SK-N-SH treated with all-trans-retinoic acid at 6 μM for 48 hours (cell line): ENCODE results near the gene CNGB1.

Experiments
- ATAC-seq: fragments of 200-7000 bp; cut with Tn5 transposase; 3 replicates; pipeline ENCODE4 v1.9.1; 2020; ENCODE audit warnings: mild to moderate bottlenecking, moderate library complexity
- ARNTL ChIP-seq: fragments of 450-650 bp; formaldehyde crosslinking; IDR thresholded peaks from 2 replicates; pipeline ENCODE4 v1.5.0; 2020; ENCODE audit warnings: low read depth, mild to moderate bottlenecking, moderate library complexity, borderline replicate concordance
- BACH2 ChIP-seq: fragments of 250-450 bp; sonication (Bioruptor Pico); IDR thresholded peaks from 2 replicates; pipeline ENCODE4 v1.9.0; 2021; ENCODE audit warnings: mild to moderate bottlenecking, borderline replicate concordance
- CSDC2 ChIP-seq: fragments of 250-450 bp; sonication (Bioruptor Pico); IDR thresholded peaks from 2 replicates; pipeline ENCODE4 v1.5.0; 2020; ENCODE audit warnings: mild to moderate bottlenecking, moderate library complexity
- ESRRG ChIP-seq: fragments of 250-450 bp; sonication (Bioruptor Pico); IDR thresholded peaks from 2 replicates; pipeline ENCODE4 v1.6.1; 2021; ENCODE audit warnings: mild to moderate bottlenecking
- GLIS3 ChIP-seq: fragments of 250-450 bp; sonication (Bioruptor Pico); IDR thresholded peaks from 2 replicates; pipeline ENCODE4 v1.5.0; 2020; ENCODE audit warnings: mild to moderate bottlenecking, moderate library complexity
- ISL1 ChIP-seq: fragments of 250-450 bp; sonication (Bioruptor Pico); IDR thresholded peaks from 2 replicates; pipeline ENCODE4 v2.1.2; 2022; ENCODE audit warnings: mild to moderate bottlenecking, moderate library complexity
- OSR1 ChIP-seq: fragments of 250-450 bp; sonication (Bioruptor Pico); IDR thresholded peaks from 2 replicates; pipeline ENCODE4 v1.8.0; 2022; ENCODE audit warnings: moderate library complexity, mild to moderate bottlenecking, inconsistent platforms
- PPARA ChIP-seq: fragments of 250-450 bp; sonication (Bioruptor Pico); IDR thresholded peaks from 2 replicates; pipeline ENCODE4 v1.5.0; 2020; ENCODE audit warnings: mild to moderate bottlenecking, borderline replicate concordance
- RARB ChIP-seq: fragments of 250-450 bp; sonication (Bioruptor Pico); IDR thresholded peaks from 2 replicates; pipeline ENCODE4 v1.8.0; 2021; ENCODE audit warnings: mild to moderate bottlenecking, moderate library complexity
- TCF4 ChIP-seq: fragments of 250-450 bp; sonication (Bioruptor Pico); IDR thresholded peaks from 2 replicates; pipeline ENCODE4 v1.8.0; 2021; ENCODE audit warnings: mild to moderate bottlenecking, moderate library complexity, borderline replicate concordance
- TOX ChIP-seq: fragments of 250-450 bp; sonication (Bioruptor Pico); IDR thresholded peaks from 2 replicates; pipeline ENCODE4 v1.8.0; 2021; ENCODE audit warnings: mild to moderate bottlenecking, moderate library complexity, borderline replicate concordance
- ZC3H10 ChIP-seq: fragments of 250-450 bp; sonication (Bioruptor Pico); IDR thresholded peaks from 2 replicates; pipeline ENCODE4 v1.5.1; 2021; ENCODE audit warnings: mild to moderate bottlenecking, moderate library complexity
- ZFP3 ChIP-seq: fragments of 250-450 bp; sonication (Bioruptor Pico); IDR thresholded peaks from 2 replicates; pipeline ENCODE4 v1.5.0; 2020; ENCODE audit warnings: mild to moderate bottlenecking, moderate library complexity
- ZFP30 ChIP-seq: fragments of 450-650 bp; formaldehyde crosslinking; IDR thresholded peaks from 2 replicates; pipeline ENCODE4 v1.5.0; 2022; ENCODE audit warnings: mild to moderate bottlenecking, moderate library complexity
- ZNF565 ChIP-seq: fragments of 450-650 bp; formaldehyde crosslinking; conservative IDR thresholded peaks from 2 replicates; pipeline ENCODE4 v1.5.0; 2020; ENCODE audit warnings: low read depth, mild to moderate bottlenecking, moderate library complexity
- ZNF70 ChIP-seq: fragments of 450-650 bp; formaldehyde crosslinking; IDR thresholded peaks from 2 replicates; pipeline ENCODE4 v1.5.0; 2020; ENCODE audit warnings: mild to moderate bottlenecking, moderate library complexity
- ZNF8 ChIP-seq: fragments of 450-650 bp; formaldehyde crosslinking; IDR thresholded peaks from 2 replicates; pipeline ENCODE4 v1.5.0; 2020; ENCODE audit warnings: mild to moderate bottlenecking, moderate library complexity
- TF ChIP-seq, protein P1 (sequence below): fragments of 250-450 bp; sonication (Bioruptor Pico); IDR thresholded peaks from 2 replicates; pipeline ENCODE4 v1.8.0; 2020; ENCODE audit warnings: mild to moderate bottlenecking, moderate library complexity, borderline replicate concordance
- TF ChIP-seq, protein P2 (sequence below): fragments of 250-450 bp; sonication (Bioruptor Pico); IDR thresholded peaks from 2 replicates; pipeline ENCODE4 v1.5.1; 2021; ENCODE audit warnings: mild to moderate bottlenecking, moderate library complexity
- TF ChIP-seq, protein P3 (sequence below): fragments of 250-450 bp; sonication (Bioruptor Pico); IDR thresholded peaks from 2 replicates; pipeline ENCODE4 v1.5.1; 2020; ENCODE audit warnings: low read depth, mild to moderate bottlenecking, moderate library complexity
- TF ChIP-seq, protein P4 (sequence below): fragments of 250-450 bp; sonication (Bioruptor Pico); IDR thresholded peaks from 2 replicates; pipeline ENCODE4 v1.5.0; 2020; ENCODE audit warnings: mild to moderate bottlenecking, moderate library complexity

CNGB1 gene

DNA sequence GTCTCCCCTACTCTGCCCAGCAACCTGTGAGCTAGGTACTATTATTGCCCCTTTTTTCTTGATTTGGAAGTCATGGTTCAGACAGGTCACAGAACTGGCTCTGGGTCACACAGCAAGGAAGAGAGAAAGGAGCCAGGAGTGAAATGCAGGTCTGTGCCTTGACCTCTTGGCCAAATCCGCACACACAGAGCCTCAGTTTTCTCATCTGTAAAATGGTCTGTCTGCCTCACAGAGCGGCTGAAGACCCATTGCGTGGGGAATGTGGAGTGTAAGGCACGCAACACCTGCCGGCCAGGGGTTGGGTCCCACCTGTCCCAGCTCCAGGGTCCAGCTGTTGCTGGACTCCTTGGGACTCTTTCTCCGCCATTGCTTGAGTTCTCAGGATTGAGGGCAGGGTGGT is 32.4 kb downstream of the CNGB1 start:
- no peak for TF ChIP-seq TCF4
- TF ChIP-seq ISL1 = no peak
- TF ChIP-seq TOX (CRISPR knock-in tag) = no peak
- TF ChIP-seq, all 23 proteins: peak for 0
- ATAC-seq = no peak

DNA sequence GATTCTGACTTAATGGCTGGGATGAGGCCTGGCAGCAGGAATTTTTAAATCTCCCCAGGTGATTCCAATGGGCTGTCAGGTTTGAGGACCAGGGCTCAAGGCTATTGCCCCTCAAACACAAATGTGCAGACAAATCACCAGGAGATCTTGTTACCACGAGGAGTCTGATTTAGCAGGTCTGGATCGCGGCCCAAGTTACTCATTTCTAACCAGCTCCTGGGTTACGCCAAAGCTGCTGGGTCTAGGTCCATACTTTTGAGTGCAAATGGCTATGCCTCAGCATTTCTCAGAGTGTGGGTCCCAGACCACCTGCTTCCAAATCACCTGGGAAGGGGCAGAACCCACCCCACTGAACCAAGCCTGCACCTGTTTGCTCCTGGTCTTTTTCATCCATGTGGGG is 33.1 kb downstream of the CNGB1 start:
- TF ChIP-seq PPARA (CRISPR knock-in tag) = no peak
- TF ChIP-seq, protein P1, sequence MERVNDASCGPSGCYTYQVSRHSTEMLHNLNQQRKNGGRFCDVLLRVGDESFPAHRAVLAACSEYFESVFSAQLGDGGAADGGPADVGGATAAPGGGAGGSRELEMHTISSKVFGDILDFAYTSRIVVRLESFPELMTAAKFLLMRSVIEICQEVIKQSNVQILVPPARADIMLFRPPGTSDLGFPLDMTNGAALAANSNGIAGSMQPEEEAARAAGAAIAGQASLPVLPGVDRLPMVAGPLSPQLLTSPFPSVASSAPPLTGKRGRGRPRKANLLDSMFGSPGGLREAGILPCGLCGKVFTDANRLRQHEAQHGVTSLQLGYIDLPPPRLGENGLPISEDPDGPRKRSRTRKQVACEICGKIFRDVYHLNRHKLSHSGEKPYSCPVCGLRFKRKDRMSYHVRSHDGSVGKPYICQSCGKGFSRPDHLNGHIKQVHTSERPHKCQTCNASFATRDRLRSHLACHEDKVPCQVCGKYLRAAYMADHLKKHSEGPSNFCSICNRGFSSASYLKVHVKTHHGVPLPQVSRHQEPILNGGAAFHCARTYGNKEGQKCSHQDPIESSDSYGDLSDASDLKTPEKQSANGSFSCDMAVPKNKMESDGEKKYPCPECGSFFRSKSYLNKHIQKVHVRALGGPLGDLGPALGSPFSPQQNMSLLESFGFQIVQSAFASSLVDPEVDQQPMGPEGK = no peak
- no peak for ATAC-seq

DNA sequence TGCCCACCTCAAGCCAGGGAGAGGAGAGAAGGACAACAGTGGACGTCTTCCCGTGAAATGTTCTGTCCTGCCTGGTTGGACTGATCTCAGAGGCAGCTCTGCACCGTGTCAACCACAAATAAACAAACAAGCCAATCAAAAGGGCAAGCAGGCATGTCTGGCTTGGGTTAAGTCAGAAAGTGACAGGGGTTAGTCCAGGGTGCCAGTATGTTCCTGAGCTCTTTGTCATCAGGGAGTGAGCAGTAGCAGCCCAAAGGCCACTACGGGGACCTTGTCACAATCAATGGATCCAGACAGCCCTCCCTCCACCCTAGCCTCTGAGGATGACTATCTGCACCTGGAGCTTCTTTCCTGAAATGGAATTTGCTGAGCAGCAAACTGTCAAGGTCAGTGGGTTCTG is 35.0 kb downstream of the CNGB1 start:
- TF ChIP-seq RARB (CRISPR knock-in tag) (no peak), PPARA (CRISPR knock-in tag) (no peak), ZNF70 (no peak), OSR1 (CRISPR knock-in tag) (no peak), ZFP30 (CRISPR knock-in tag) (no peak), TCF4 (no peak), ARNTL (CRISPR knock-in tag) (no peak), CSDC2 (CRISPR knock-in tag) (no peak), ZNF8 (no peak), GLIS3 (CRISPR knock-in tag) (no peak), BACH2 (no peak), ZFP3 (CRISPR knock-in tag) (no peak), ZNF565 (no peak), ZC3H10 (no peak)
- TF ChIP-seq, protein P1 = no peak
- TF ChIP-seq, protein P2, sequence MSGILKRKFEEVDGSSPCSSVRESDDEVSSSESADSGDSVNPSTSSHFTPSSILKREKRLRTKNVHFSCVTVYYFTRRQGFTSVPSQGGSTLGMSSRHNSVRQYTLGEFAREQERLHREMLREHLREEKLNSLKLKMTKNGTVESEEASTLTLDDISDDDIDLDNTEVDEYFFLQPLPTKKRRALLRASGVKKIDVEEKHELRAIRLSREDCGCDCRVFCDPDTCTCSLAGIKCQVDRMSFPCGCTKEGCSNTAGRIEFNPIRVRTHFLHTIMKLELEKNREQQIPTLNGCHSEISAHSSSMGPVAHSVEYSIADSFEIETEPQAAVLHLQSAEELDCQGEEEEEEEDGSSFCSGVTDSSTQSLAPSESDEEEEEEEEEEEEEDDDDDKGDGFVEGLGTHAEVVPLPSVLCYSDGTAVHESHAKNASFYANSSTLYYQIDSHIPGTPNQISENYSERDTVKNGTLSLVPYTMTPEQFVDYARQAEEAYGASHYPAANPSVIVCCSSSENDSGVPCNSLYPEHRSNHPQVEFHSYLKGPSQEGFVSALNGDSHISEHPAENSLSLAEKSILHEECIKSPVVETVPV = no peak
- TF ChIP-seq, protein P3, sequence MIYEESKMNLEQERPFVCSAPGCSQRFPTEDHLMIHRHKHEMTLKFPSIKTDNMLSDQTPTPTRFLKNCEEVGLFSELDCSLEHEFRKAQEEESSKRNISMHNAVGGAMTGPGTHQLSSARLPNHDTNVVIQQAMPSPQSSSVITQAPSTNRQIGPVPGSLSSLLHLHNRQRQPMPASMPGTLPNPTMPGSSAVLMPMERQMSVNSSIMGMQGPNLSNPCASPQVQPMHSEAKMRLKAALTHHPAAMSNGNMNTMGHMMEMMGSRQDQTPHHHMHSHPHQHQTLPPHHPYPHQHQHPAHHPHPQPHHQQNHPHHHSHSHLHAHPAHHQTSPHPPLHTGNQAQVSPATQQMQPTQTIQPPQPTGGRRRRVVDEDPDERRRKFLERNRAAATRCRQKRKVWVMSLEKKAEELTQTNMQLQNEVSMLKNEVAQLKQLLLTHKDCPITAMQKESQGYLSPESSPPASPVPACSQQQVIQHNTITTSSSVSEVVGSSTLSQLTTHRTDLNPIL (CRISPR knock-in tag) = no peak
- TF ChIP-seq, protein P4, sequence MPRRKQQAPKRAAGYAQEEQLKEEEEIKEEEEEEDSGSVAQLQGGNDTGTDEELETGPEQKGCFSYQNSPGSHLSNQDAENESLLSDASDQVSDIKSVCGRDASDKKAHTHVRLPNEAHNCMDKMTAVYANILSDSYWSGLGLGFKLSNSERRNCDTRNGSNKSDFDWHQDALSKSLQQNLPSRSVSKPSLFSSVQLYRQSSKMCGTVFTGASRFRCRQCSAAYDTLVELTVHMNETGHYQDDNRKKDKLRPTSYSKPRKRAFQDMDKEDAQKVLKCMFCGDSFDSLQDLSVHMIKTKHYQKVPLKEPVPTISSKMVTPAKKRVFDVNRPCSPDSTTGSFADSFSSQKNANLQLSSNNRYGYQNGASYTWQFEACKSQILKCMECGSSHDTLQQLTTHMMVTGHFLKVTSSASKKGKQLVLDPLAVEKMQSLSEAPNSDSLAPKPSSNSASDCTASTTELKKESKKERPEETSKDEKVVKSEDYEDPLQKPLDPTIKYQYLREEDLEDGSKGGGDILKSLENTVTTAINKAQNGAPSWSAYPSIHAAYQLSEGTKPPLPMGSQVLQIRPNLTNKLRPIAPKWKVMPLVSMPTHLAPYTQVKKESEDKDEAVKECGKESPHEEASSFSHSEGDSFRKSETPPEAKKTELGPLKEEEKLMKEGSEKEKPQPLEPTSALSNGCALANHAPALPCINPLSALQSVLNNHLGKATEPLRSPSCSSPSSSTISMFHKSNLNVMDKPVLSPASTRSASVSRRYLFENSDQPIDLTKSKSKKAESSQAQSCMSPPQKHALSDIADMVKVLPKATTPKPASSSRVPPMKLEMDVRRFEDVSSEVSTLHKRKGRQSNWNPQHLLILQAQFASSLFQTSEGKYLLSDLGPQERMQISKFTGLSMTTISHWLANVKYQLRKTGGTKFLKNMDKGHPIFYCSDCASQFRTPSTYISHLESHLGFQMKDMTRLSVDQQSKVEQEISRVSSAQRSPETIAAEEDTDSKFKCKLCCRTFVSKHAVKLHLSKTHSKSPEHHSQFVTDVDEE = no peak

DNA sequence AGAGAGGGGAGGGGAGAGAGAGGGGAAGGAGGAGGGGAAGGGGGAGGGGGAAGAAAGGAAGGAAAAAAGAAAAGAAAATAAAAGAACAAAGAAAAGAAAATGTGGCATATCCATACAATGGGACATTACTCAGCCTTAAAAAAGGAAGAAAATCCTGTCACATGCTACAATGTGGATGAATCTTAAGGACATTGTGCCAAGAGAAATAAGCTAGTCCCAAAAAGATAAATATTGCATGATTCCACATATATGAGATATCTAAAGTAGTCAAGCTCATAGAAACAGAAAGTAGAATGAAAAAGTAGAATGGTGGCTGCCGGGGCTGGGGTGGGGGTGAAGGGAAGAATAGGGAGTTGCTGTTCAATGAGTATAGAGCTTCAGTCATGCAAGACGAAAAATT is 40.4 kb downstream of the CNGB1 start:
- ATAC-seq = no peak
- TF ChIP-seq ZC3H10 (no peak), ESRRG (no peak), BACH2 (no peak), ZFP3 (CRISPR knock-in tag) (no peak), OSR1 (CRISPR knock-in tag) (no peak), GLIS3 (CRISPR knock-in tag) (no peak), ZFP30 (CRISPR knock-in tag) (no peak), ZNF70 (no peak), RARB (CRISPR knock-in tag) (no peak), ISL1 (no peak)
- TF ChIP-seq, protein P3 (CRISPR knock-in tag) = no peak
- TF ChIP-seq, protein P1 = no peak

More for the DNA sequence above, 35.0 kb downstream of the CNGB1 start:
- ATAC-seq = no peak
